ENCODE measurements around the gene XXYLT1. TPM values are rescaled to one million over a fixed set of nuclear protein-coding genes. Genes with fewer than 3 reads are reported as not detected.

Gene XXYLT1
- total RNA-seq, 1 experiment from 2014 or later: 10.9 TPM

GRCh38 chr3:195168009-195168762, 102.8 kb downstream of the XXYLT1 start:
- H3K79me2 ChIP-seq (ENCODE audit: insufficient read depth, low read length): no peaks in the 10 kb centered on the region
- H3K27me3 ChIP-seq (ENCODE audit: insufficient read depth, low read length): no peaks in the 10 kb centered on the region
- DNase-seq (ENCODE audit: low read depth, low spot score) (no peak), ATAC-seq (no peak)
- no peak for TF ChIP-seq POLR2AphosphoS5 (IDR thresholded peaks at IDR 0.05; ENCODE audit: low read depth, low read length)
- TF ChIP-seq CBX3 (IDR thresholded peaks at IDR 0.05; ENCODE audit: low read depth): no peak
- no peak for TF ChIP-seq EZH2phosphoT487 (IDR thresholded peaks at IDR 0.05; ENCODE audit: borderline replicate concordance)
- TF ChIP-seq ZBTB33 (IDR thresholded peaks at IDR 0.05; ENCODE audit: extremely low read depth, insufficient replicate concordance, low read length): no peak
- TF ChIP-seq EZH2 (IDR thresholded peaks at IDR 0.05): no peak
- no peak for TF ChIP-seq JUND (IDR thresholded peaks at IDR 0.05)
- no peak for TF ChIP-seq SRF (IDR thresholded peaks at IDR 0.05; ENCODE audit: low read depth)
- no peak for TF ChIP-seq ZFX (IDR thresholded peaks at IDR 0.05)
- no peak for TF ChIP-seq ELF1 (IDR thresholded peaks at IDR 0.05; ENCODE audit: borderline replicate concordance, low read depth)
- no peak for TF ChIP-seq ZNF274 (IDR thresholded peaks at IDR 0.05; ENCODE audit: low read depth, low read length)
- TF ChIP-seq MAX (IDR thresholded peaks at IDR 0.05): no peak
- TF ChIP-seq REST (IDR thresholded peaks at IDR 0.05; ENCODE audit: low read depth): no peak
- TF ChIP-seq RAD21 (IDR thresholded peaks at IDR 0.05; ENCODE audit: low read depth): no peak
- TF ChIP-seq FOSL1 (IDR thresholded peaks at IDR 0.05; ENCODE audit: low read depth): no peak
- no peak overlapping the region for H3K27ac ChIP-seq (ENCODE audit: low read depth, low read length)
- ChIA-PET POLR2A (no interaction called here), RAD21 (ENCODE audit: low non-redundant PET in 1 of 2, low total read pairs in 2 of 2, uncharacterized antibody in 2 of 2, unreplicated experiment in 2 of 2) (no interaction called here), CTCF (no interaction called here)
- no peaks in the 10 kb centered on the region for H3K36me3 ChIP-seq (ENCODE audit: control insufficient read depth in 1 of 2, insufficient read depth in 2 of 2, low read length in 2 of 2)
- no peaks in the 10 kb centered on the region for H3K9me2 ChIP-seq (ENCODE audit: insufficient read depth)
- intact Hi-C loops (cut with micrococcal nuclease): no loop called here
- H3K4me2 ChIP-seq (ENCODE audit: low read length): no peak overlapping the region
- H3K9me3 ChIP-seq (ENCODE audit: control insufficient read depth in 1 of 2, insufficient read depth in 1 of 2, low read depth in 1 of 2, low read length in 2 of 2): no peaks in the 10 kb centered on the region
- no TSS peak for BruUV-seq (replicated peaks)
- no peak overlapping the region for H3K9ac ChIP-seq (ENCODE audit: low read length)
- no peak overlapping the region for H3K4me3 ChIP-seq (replicated peaks in 1 of 2; ENCODE audit: low read depth in 1 of 2, low read length in 2 of 2)
- H4K20me1 ChIP-seq (ENCODE audit: insufficient read depth): no peaks in the 10 kb centered on the region
- no peak overlapping the region for H2AFZ ChIP-seq (ENCODE audit: low read depth, low read length, poor library complexity, severe bottlenecking)
- no peaks in the 10 kb centered on the region for H3K4me1 ChIP-seq (ENCODE audit: control insufficient read depth in 1 of 2, insufficient read depth in 2 of 2, low read length in 2 of 2)

Data from HCT116 (cell line).